ENCODE results near the gene LDLRAD3. TPM values are rescaled to one million over a fixed set of nuclear protein-coding genes. Genes with fewer than 3 reads are reported as not detected.

The LDLRAD3 gene
- total and polyA plus RNA-seq, 3 experiments from 2014 or later = 0.09 to 0.44 TPM; not detected in 1

DNA sequence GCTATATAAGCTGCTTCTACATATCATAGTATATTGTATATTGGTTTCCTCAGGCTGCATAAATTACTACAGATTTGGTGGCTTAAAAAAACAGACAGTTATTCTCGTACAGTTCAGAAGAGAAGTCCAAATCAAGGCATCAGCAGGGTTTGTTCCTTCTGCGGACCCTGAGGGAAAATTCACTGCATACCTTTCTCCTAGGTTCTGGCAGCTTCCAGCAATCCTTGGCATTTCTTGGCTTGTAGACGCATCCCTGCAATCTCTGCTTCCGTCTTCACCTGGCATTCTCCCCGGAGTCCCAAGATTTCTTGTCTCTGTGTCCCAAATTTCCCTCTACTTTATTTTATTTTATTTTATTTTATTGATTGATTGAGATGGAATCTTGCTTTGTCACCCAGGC, 202.6 kb downstream of the LDLRAD3 start:
- H3K27me3 ChIP-seq (ENCODE audit: insufficient read depth, low read length, poor library complexity, severe bottlenecking) = no peaks in the 10 kb centered on the region
- no peak overlapping the region for H3K4me3 ChIP-seq (ENCODE audit: low read length)
- no peaks in the 10 kb centered on the region for H3K4me1 ChIP-seq (ENCODE audit: insufficient read depth, low read length)
- peaks cover 3 to 14% of the 10 kb centered on the region in 2 donors for H3K27me3 Mint-ChIP-seq
- no peaks in the 10 kb centered on the region for H3K36me3 ChIP-seq (ENCODE audit: insufficient read depth, low read length)
- DNase-seq = no peak
- H3K4me3 Mint-ChIP-seq = no peak overlapping the region
- no peaks in the 10 kb centered on the region for H3K36me3 Mint-ChIP-seq
- H3K4me1 Mint-ChIP-seq = no peaks in the 10 kb centered on the region
- ChIA-PET POLR2A (no interaction called here), CTCF (no interaction called here)
- no peak overlapping the region for H3K27ac Mint-ChIP-seq
- no peaks in the 10 kb centered on the region for H3K9me3 ChIP-seq (ENCODE audit: low read length)
- no peak overlapping the region for H3K27ac ChIP-seq (ENCODE audit: low read depth, low read length)
- peaks cover 0 to 2% (median 0%) of the 10 kb centered on the region in 5 donors for H3K9me3 Mint-ChIP-seq

DNA sequence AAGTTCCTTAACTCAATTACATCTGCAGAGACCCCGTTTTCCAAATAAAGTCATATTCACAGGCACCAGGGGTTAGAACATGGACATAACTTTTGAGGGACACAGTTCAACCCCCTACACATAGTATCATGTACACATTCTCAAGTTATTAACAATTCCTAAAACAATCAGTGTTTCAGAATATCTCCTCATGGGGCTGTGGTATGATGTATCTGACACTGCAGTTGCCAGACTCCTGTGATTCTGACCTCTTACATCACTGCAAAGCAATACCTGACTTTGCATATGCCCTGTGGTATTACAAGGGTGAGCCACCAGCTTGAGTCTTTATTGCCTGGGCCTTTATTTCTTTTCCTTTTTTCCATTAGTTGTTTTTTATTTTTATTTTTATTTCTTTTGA, 203.6 kb downstream of the LDLRAD3 start:
- no peaks in the 10 kb centered on the region for H3K9me3 Mint-ChIP-seq
- no peak overlapping the region for H3K27ac Mint-ChIP-seq
- no peak for DNase-seq

DNA sequence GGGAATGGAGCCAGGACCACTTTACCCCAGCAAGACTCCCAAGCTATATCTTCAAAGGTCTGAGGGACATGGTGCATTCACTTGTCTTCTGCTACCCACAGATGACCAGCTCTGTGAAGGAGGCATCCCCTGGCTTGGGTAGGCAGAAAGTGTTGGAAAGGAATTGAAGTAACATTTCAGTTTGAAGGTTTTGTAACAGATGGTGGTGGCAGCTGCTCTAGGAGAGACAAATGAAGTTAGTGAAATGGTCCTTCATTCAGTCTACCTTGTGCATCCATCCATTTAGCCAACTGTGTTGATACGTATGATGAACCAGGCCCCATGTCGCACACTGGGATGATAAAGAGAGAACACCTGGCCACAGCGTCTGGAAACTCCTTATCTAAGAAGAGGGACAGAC, 204.8 kb downstream of the LDLRAD3 start:
- Histone ChIP-seq H3K4me3 (ENCODE audit: low read length) (no peak overlapping the region), H3K36me3 (ENCODE audit: insufficient read depth, low read length) (no peaks in the 10 kb centered on the region), H3K9me3 (ENCODE audit: low read length) (no peaks in the 10 kb centered on the region), H3K27me3 (ENCODE audit: insufficient read depth, low read length, poor library complexity, severe bottlenecking) (peaks cover 3% of the 10 kb centered on the region), H3K27ac (ENCODE audit: low read depth, low read length) (no peak overlapping the region), H3K4me1 (ENCODE audit: insufficient read depth, low read length) (no peaks in the 10 kb centered on the region)
- no peaks in the 10 kb centered on the region for H3K4me1 Mint-ChIP-seq
- peaks cover 3 to 22% of the 10 kb centered on the region in 2 donors for H3K27me3 Mint-ChIP-seq
- no peaks in the 10 kb centered on the region for H3K36me3 Mint-ChIP-seq
- ChIA-PET POLR2A (no interaction called here), CTCF (no interaction called here)
- H3K4me3 Mint-ChIP-seq = no peak overlapping the region
- no peak overlapping the region for H3K27ac Mint-ChIP-seq
- no peaks in the 10 kb centered on the region for H3K9me3 Mint-ChIP-seq
- DNase-seq = no peak

More for the DNA sequence above, 203.6 kb downstream of the LDLRAD3 start:
- H3K36me3 Mint-ChIP-seq = no peaks in the 10 kb centered on the region
- H3K27me3 Mint-ChIP-seq = peaks cover 3 to 19% of the 10 kb centered on the region in 2 donors
- ChIA-PET POLR2A (no interaction called here), CTCF (no interaction called here)
- no peaks in the 10 kb centered on the region for H3K4me1 Mint-ChIP-seq
- Histone ChIP-seq H3K4me1 (ENCODE audit: insufficient read depth, low read length) (no peaks in the 10 kb centered on the region), H3K27ac (ENCODE audit: low read depth, low read length) (no peak overlapping the region), H3K4me3 (ENCODE audit: low read length) (no peak overlapping the region), H3K36me3 (ENCODE audit: insufficient read depth, low read length) (no peaks in the 10 kb centered on the region), H3K9me3 (ENCODE audit: low read length) (no peaks in the 10 kb centered on the region), H3K27me3 (ENCODE audit: insufficient read depth, low read length, poor library complexity, severe bottlenecking) (no peaks in the 10 kb centered on the region)
- H3K4me3 Mint-ChIP-seq = no peak overlapping the region

DNA sequence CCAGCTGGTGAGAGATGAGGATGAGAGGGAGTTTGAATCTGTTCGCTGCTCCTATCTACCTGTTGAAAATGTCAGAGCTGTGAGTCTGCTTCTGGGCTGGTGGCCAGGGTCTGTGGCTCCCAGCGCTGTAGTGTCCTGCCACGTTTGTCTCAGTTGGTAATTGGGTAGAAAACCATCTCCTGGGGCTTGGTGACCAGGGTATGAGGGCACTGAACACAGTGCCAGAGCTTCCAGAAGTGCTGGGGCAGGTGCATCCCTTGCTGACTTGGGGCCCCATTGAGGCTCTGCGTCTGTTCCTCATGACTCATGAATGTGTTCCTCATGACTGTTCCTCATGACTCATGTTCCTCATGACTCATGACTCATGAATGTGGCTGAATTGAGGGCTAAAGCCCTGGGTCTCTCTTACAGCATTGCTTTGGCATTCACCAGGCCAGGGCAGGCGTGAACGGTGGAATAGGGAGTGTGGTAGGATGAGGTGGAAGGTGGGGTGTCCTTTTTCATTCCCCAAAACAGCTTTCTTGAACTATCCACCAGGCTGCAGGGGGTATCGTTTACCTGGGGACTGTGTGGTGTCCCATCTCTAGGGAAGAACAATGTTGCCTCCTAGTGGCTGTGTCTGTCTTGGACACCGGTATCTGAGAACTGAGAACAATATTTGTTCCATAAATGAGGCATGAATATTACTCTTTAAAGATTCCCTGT, 205.8 kb downstream of the LDLRAD3 start:
- no peaks in the 10 kb centered on the region for H3K9me3 ChIP-seq (ENCODE audit: low read length)
- H3K27ac ChIP-seq (ENCODE audit: low read depth, low read length) = peak overlapping the region; percentile 57
- H3K4me1 Mint-ChIP-seq = no peaks in the 10 kb centered on the region
- peaks cover 3% of the 10 kb centered on the region for H3K27me3 ChIP-seq (ENCODE audit: insufficient read depth, low read length, poor library complexity, severe bottlenecking)
- no peak overlapping the region for H3K27ac Mint-ChIP-seq
- DNase-seq = no peak
- H3K4me3 ChIP-seq (ENCODE audit: low read length) = no peak overlapping the region
- H3K27me3 Mint-ChIP-seq = peaks cover 3 to 22% of the 10 kb centered on the region in 2 donors
- CTCF ChIA-PET = no interaction called here
- H3K9me3 Mint-ChIP-seq = no peaks in the 10 kb centered on the region
- H3K4me1 ChIP-seq (ENCODE audit: insufficient read depth, low read length) = no peaks in the 10 kb centered on the region
- no peak overlapping the region for H3K4me3 Mint-ChIP-seq
- no peaks in the 10 kb centered on the region for H3K36me3 ChIP-seq (ENCODE audit: insufficient read depth, low read length)
- H3K36me3 Mint-ChIP-seq = no peaks in the 10 kb centered on the region
- POLR2A ChIA-PET = no interaction called here

DNA sequence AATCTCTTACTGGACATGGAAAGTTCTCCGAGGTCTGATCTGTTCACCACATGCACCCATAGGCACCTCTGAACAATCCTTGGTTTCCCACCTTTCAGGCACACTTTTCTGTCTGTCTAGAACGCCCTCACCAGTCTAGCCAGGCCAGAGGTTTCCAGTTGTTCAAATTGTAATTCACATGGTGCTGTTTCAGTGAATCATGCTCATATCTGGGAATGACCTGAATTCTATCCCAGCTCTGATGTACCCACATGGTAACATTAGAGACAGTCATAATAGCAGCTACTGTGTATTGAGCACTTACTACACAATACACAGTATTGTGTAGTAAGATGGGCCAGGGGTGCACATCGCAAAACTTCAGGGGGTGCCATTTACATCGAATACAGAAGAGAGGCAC, 207.1 kb downstream of the LDLRAD3 start:
- DNase-seq = no peak
- ChIA-PET POLR2A (no interaction called here), CTCF (no interaction called here)
- Histone ChIP-seq H3K4me1 (ENCODE audit: insufficient read depth, low read length) (no peaks in the 10 kb centered on the region), H3K27me3 (ENCODE audit: insufficient read depth, low read length, poor library complexity, severe bottlenecking) (peaks cover 3% of the 10 kb centered on the region), H3K4me3 (ENCODE audit: low read length) (no peak overlapping the region), H3K9me3 (ENCODE audit: low read length) (no peaks in the 10 kb centered on the region), H3K27ac (ENCODE audit: low read depth, low read length) (no peak overlapping the region), H3K36me3 (ENCODE audit: insufficient read depth, low read length) (no peaks in the 10 kb centered on the region)
- peaks cover 5 to 22% of the 10 kb centered on the region in 2 donors for H3K27me3 Mint-ChIP-seq
- no peak overlapping the region for H3K27ac Mint-ChIP-seq
- H3K36me3 Mint-ChIP-seq = no peaks in the 10 kb centered on the region
- no peaks in the 10 kb centered on the region for H3K9me3 Mint-ChIP-seq
- no peak overlapping the region for H3K4me3 Mint-ChIP-seq
- H3K4me1 Mint-ChIP-seq = no peaks in the 10 kb centered on the region

DNA sequence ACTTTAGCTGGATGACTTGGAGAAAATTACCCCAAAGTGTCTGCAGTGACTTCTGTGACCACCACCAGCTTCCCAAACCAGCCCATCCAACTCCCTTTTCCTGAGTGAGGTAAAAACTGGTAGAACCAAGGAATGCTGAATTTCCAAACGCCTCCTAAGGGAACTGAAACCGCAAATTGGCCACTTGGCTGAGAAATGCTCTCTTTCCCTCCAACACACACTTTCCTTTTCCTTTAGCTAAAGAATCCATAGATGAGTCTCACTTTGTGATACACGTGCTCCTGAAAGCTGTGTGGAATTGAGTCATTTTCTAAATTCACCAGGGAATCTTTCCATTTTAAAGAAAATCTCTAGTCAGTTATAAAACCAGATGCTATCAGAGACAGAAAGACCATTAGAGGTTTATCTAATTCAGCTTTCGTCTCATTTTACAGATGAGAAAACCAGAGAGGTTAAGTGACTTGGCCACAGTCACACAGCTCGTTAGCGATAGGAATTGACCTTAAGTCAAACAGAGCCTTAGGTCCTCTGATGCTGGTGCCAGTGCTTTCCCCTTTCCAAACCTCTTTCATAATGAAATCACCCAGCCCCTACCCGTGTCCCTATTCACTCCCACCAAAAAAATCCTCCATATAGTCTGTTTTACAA, 208.2 kb downstream of the LDLRAD3 start:
- Mint-ChIP-seq H3K27ac (no peak overlapping the region), H3K9me3 (peaks cover 0 to 2% (median 0%) of the 10 kb centered on the region in 5 donors), H3K4me1 (no peaks in the 10 kb centered on the region), H3K36me3 (no peaks in the 10 kb centered on the region), H3K4me3 (no peak overlapping the region), H3K27me3 (peaks cover 5 to 22% of the 10 kb centered on the region in 2 donors)
- DNase-seq = no peak
- Histone ChIP-seq H3K4me1 (ENCODE audit: insufficient read depth, low read length) (no peaks in the 10 kb centered on the region), H3K27ac (ENCODE audit: low read depth, low read length) (no peak overlapping the region), H3K27me3 (ENCODE audit: insufficient read depth, low read length, poor library complexity, severe bottlenecking) (peaks cover 3% of the 10 kb centered on the region), H3K9me3 (ENCODE audit: low read length) (no peaks in the 10 kb centered on the region), H3K36me3 (ENCODE audit: insufficient read depth, low read length) (no peaks in the 10 kb centered on the region), H3K4me3 (ENCODE audit: low read length) (no peak overlapping the region)
- ChIA-PET POLR2A (no interaction called here), CTCF (no interaction called here)

DNA sequence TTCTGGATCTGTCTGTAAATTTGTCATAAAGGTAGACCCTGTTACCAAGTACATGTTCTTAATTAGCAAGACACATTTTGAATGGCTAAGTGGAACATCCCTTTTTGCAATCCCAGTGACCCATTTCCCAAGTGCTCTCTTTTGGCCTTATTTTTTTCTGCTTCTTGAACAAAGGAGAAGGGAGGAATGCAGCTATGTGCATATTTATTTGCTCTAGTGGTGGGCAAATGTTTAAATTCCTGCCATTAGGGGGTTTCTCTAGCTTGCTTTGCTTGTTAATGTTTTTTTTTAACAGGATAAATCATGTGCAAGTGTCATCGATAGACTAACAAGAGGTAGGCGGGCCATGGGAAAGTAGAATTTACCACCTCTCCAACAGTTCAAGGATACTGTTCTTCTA, 209.7 kb downstream of the LDLRAD3 start:
- CTCF ChIA-PET = no interaction called here

DNA sequence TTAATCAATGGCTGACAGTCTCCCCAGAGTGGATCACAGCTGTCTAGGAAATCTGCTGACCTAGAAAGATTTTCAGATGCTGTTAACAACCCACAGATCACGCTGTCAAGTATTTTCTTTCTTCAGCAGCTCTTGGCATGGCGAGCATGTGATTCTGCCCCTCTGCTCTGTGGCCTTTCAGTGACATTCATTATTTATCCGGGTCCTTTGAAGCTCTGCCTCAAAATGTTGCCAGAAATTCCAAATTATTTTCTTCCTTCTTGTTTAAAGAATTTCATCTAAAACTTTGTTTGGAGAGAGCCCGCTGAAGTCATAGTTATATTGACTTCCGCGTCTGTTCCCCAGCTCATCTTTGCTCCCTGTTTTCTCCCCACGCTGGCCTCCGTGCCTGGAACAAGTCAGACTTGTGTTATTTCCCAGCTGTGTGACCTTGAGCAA, 211.3 kb downstream of the LDLRAD3 start:
- H3K4me3 Mint-ChIP-seq = no peak overlapping the region
- Histone ChIP-seq H3K27ac (ENCODE audit: low read depth, low read length) (no peak overlapping the region), H3K27me3 (ENCODE audit: insufficient read depth, low read length, poor library complexity, severe bottlenecking) (peaks cover 3% of the 10 kb centered on the region), H3K4me1 (ENCODE audit: insufficient read depth, low read length) (no peaks in the 10 kb centered on the region), H3K9me3 (ENCODE audit: low read length) (no peaks in the 10 kb centered on the region), H3K36me3 (ENCODE audit: insufficient read depth, low read length) (no peaks in the 10 kb centered on the region), H3K4me3 (ENCODE audit: low read length) (no peak overlapping the region)
- peaks cover 8 to 20% of the 10 kb centered on the region in 2 donors for H3K27me3 Mint-ChIP-seq
- no peaks in the 10 kb centered on the region for H3K4me1 Mint-ChIP-seq
- H3K9me3 Mint-ChIP-seq = peaks cover 0 to 4% (median 0%) of the 10 kb centered on the region in 5 donors
- H3K36me3 Mint-ChIP-seq = no peaks in the 10 kb centered on the region
- no peak overlapping the region for H3K27ac Mint-ChIP-seq
- no peak for DNase-seq
- CTCF ChIA-PET = no interaction called here
- POLR2A ChIA-PET = no interaction called here

More for the DNA sequence above, 209.7 kb downstream of the LDLRAD3 start:
- H3K27me3 Mint-ChIP-seq = peaks cover 9 to 26% of the 10 kb centered on the region in 2 donors
- Histone ChIP-seq H3K27ac (ENCODE audit: low read depth, low read length) (no peak overlapping the region), H3K27me3 (ENCODE audit: insufficient read depth, low read length, poor library complexity, severe bottlenecking) (peaks cover 3% of the 10 kb centered on the region), H3K4me1 (ENCODE audit: insufficient read depth, low read length) (no peaks in the 10 kb centered on the region), H3K4me3 (ENCODE audit: low read length) (no peak overlapping the region), H3K9me3 (ENCODE audit: low read length) (no peaks in the 10 kb centered on the region), H3K36me3 (ENCODE audit: insufficient read depth, low read length) (no peaks in the 10 kb centered on the region)
- peaks cover 0 to 4% (median 0%) of the 10 kb centered on the region in 5 donors for H3K9me3 Mint-ChIP-seq
- DNase-seq = no peak
- H3K27ac Mint-ChIP-seq = no peak overlapping the region
- POLR2A ChIA-PET = no interaction called here
- no peak overlapping the region for H3K4me3 Mint-ChIP-seq
- H3K4me1 Mint-ChIP-seq = no peaks in the 10 kb centered on the region
- H3K36me3 Mint-ChIP-seq = no peaks in the 10 kb centered on the region
